ENCODE measurements around the gene ZDHHC19.

GRCh38 chr3:196215493-196216020 is 4.4 kb upstream of the ZDHHC19 start:
- TF ChIP-seq CTCF (IDR thresholded peaks at IDR 0.05; ENCODE audit: poor library complexity, severe bottlenecking) (no peak), POLR2AphosphoS5 (IDR thresholded peaks at IDR 0.05) (no peak), EP300 (conservative IDR thresholded peaks at IDR 0.05; ENCODE audit: poor library complexity, severe bottlenecking) (no peak), MXI1 (conservative IDR thresholded peaks at IDR 0.05; ENCODE audit: poor library complexity, severe bottlenecking) (no peak), SMC3 (conservative IDR thresholded peaks at IDR 0.05; ENCODE audit: poor library complexity) (no peak), EZH2 (IDR thresholded peaks at IDR 0.05; ENCODE audit: borderline replicate concordance, insufficient read depth, low read length, poor library complexity, severe bottlenecking) (no peak), TAF1 (IDR thresholded peaks at IDR 0.05; ENCODE audit: low read depth) (no peak)
- TF ChIP-seq, protein P1, sequence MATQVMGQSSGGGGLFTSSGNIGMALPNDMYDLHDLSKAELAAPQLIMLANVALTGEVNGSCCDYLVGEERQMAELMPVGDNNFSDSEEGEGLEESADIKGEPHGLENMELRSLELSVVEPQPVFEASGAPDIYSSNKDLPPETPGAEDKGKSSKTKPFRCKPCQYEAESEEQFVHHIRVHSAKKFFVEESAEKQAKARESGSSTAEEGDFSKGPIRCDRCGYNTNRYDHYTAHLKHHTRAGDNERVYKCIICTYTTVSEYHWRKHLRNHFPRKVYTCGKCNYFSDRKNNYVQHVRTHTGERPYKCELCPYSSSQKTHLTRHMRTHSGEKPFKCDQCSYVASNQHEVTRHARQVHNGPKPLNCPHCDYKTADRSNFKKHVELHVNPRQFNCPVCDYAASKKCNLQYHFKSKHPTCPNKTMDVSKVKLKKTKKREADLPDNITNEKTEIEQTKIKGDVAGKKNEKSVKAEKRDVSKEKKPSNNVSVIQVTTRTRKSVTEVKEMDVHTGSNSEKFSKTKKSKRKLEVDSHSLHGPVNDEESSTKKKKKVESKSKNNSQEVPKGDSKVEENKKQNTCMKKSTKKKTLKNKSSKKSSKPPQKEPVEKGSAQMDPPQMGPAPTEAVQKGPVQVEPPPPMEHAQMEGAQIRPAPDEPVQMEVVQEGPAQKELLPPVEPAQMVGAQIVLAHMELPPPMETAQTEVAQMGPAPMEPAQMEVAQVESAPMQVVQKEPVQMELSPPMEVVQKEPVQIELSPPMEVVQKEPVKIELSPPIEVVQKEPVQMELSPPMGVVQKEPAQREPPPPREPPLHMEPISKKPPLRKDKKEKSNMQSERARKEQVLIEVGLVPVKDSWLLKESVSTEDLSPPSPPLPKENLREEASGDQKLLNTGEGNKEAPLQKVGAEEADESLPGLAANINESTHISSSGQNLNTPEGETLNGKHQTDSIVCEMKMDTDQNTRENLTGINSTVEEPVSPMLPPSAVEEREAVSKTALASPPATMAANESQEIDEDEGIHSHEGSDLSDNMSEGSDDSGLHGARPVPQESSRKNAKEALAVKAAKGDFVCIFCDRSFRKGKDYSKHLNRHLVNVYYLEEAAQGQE (IDR thresholded peaks at IDR 0.05; ENCODE audit: borderline replicate concordance) = no peak
